PC-9 (cell line): ENCODE measurements around the gene SOS1. TPM values are rescaled to one million over a fixed set of nuclear protein-coding genes. Genes with fewer than 3 reads are reported as not detected.

Experiments
- BruUV-seq: library from RNA; stranded (reverse); fragments of 400-500 nt; replicated peaks from 2 replicates; lab custom pipeline; 2021; lab: Mats Ljungman, UMichigan
- CTCF ChIA-PET: fragments of 300-600 bp; sonication (Branson Sonifier 250); formaldehyde crosslinking; loops from one replicate; lab custom pipeline; 2022; ENCODE audit warnings: antibody characterized with exemption; lab: Charles Lee
- POLR2A ChIA-PET: fragments of 300-600 bp; sonication (Branson Sonifier 250); formaldehyde crosslinking; loops from one replicate; lab custom pipeline; 2022; ENCODE audit warnings: antibody characterized with exemption; ENCODE audit not compliant: unreplicated experiment; lab: Charles Lee
- DNase-seq, 2 experiments: peaks; one replicate each; pipeline versions ENCODE4 v3.0.0 to v3.0.0-alpha.2; 2015 to 2022; ENCODE audit warnings: mixed read lengths in 1 of 2
- H2AFZ ChIP-seq: fragments of 200-600 bp; sonication (generic); 2 replicates; pipeline ENCODE4 v1.8.1; 2017; ENCODE audit warnings: antibody characterized with exemption
- H3F3A ChIP-seq: fragments of 200-600 bp; sonication (generic); 2 replicates; pipeline ENCODE4 v1.8.1; 2017; ENCODE audit warnings: antibody characterized with exemption, mild to moderate bottlenecking, low read depth; ENCODE audit not compliant: insufficient read depth
- H3K27ac ChIP-seq: fragments of 200-600 bp; sonication (generic); 2 replicates; pipeline ENCODE4 v1.6.1; 2016; ENCODE audit warnings: mixed run types
- H3K27me3 ChIP-seq: fragments of 200-600 bp; sonication (generic); 2 replicates; pipeline ENCODE4 v1.6.1; 2016; ENCODE audit warnings: low read depth, mixed run types; ENCODE audit not compliant: insufficient read depth
- H3K36me3 ChIP-seq: fragments of 200-600 bp; sonication (generic); 2 replicates; pipeline ENCODE4 v1.6.1; 2016; ENCODE audit warnings: low read depth, mixed run types
- H3K4me1 ChIP-seq: fragments of 200-600 bp; sonication (generic); replicated peaks from 2 replicates; pipeline ENCODE4 v1.6.1; 2016; ENCODE audit warnings: mixed run types; ENCODE audit not compliant: insufficient read depth
- H3K4me2 ChIP-seq: fragments of 200-600 bp; sonication (generic); 2 replicates; pipeline ENCODE4 v1.6.1; 2017; ENCODE audit warnings: mixed run types
- H3K4me3 ChIP-seq: fragments of 200-600 bp; sonication (generic); 2 replicates; pipeline ENCODE4 v1.6.1; 2016; ENCODE audit warnings: mixed run types
- H3K79me2 ChIP-seq: fragments of 200-600 bp; sonication (generic); 2 replicates; pipeline ENCODE4 v1.6.1; 2017; ENCODE audit warnings: low read depth, mixed run types
- H3K9me2 ChIP-seq: fragments of 200-600 bp; sonication (generic); 2 replicates; pipeline ENCODE4 v1.8.1; 2017; ENCODE audit warnings: mild to moderate bottlenecking; ENCODE audit not compliant: insufficient read depth
- H3K9me3 ChIP-seq: fragments of 200-600 bp; sonication (generic); 2 replicates; pipeline ENCODE4 v1.8.1; 2016; ENCODE audit warnings: low read depth; ENCODE audit not compliant: insufficient read depth
- H4K20me1 ChIP-seq: fragments of 200-600 bp; sonication (generic); 2 replicates; pipeline ENCODE4 v1.8.1; 2017; ENCODE audit not compliant: insufficient read depth
- CTCF ChIP-seq: fragments of 200-600 bp; sonication (generic); conservative IDR thresholded peaks from 2 replicates; pipeline ENCODE4 v1.6.1; 2017; ENCODE audit warnings: mixed run types, antibody characterized with exemption, mild to moderate bottlenecking, moderate library complexity
- EZH2 ChIP-seq: fragments of 200-600 bp; sonication (generic); IDR thresholded peaks from 2 replicates; pipeline ENCODE4 v1.8.0; 2017; ENCODE audit warnings: antibody characterized with exemption, low read depth
- intact Hi-C: fragments of 100-400 bp; cut with micrococcal nuclease; formaldehyde crosslinking; loops from one replicate; pipeline ENCODE4 v1.10.0; 2022; ENCODE audit not compliant: unreplicated experiment
- total RNA-seq: library from RNA; stranded (reverse); gene quantifications from 2 replicates; pipeline ENCODE4 v1.2.3, GENCODE V29; 2021

SOS1 gene
- total RNA-seq, 1 experiment from 2014 or later: 34.7 TPM

GRCh38 chr2:39094717-39095363 lies 26.0 kb downstream of the SOS1 start:
- CTCF ChIA-PET: no interaction called here
- H3K27ac ChIP-seq: peak overlapping the region; percentile 14
- H4K20me1 ChIP-seq: peaks cover 16% of the 10 kb centered on the region

GRCh38 chr2:39093218-39093898 lies 27.5 kb downstream of the SOS1 start:
- H3K9me3 ChIP-seq: no peaks in the 10 kb centered on the region
- peaks cover 84% of the 10 kb centered on the region for H3K79me2 ChIP-seq
- BruUV-seq: no TSS peak
- H3K9me2 ChIP-seq: no peaks in the 10 kb centered on the region
- H2AFZ ChIP-seq: no peak overlapping the region
- no peak overlapping the region for H3K4me2 ChIP-seq
- peaks cover 11% of the 10 kb centered on the region for H3F3A ChIP-seq
- POLR2A ChIA-PET: no interaction called here
- TF ChIP-seq EZH2: no peak
- TF ChIP-seq CTCF: no peak
- no peak overlapping the region for H3K27ac ChIP-seq
- no peaks in the 10 kb centered on the region for H3K36me3 ChIP-seq
- no peaks in the 10 kb centered on the region for H3K27me3 ChIP-seq
- peaks cover 20% of the 10 kb centered on the region for H3K4me1 ChIP-seq
- no peak overlapping the region for H3K4me3 ChIP-seq
- H4K20me1 ChIP-seq: peaks cover 9% of the 10 kb centered on the region; the same call in 1 of the 2 replicates
- intact Hi-C loops: no loop called here
- DNase-seq: no peak
- CTCF ChIA-PET: no interaction called here

More at GRCh38 chr2:39094717-39095363, 26.0 kb downstream of the SOS1 start:
- Histone ChIP-seq H3K4me2 (peak overlapping the region; percentile 24), H3F3A (peaks cover 11% of the 10 kb centered on the region), H3K9me3 (no peaks in the 10 kb centered on the region), H3K36me3 (no peaks in the 10 kb centered on the region), H3K4me1 (peaks cover 20% of the 10 kb centered on the region), H2AFZ (no peak overlapping the region), H3K4me3 (no peak overlapping the region), H3K9me2 (no peaks in the 10 kb centered on the region), H3K27me3 (no peaks in the 10 kb centered on the region), H3K79me2 (peaks cover 88% of the 10 kb centered on the region)
- DNase-seq: peak in 1 of 2 experiments; percentile 50
- BruUV-seq: no TSS peak
- POLR2A ChIA-PET: no interaction called here
- TF ChIP-seq CTCF (no peak), EZH2 (no peak)
- intact Hi-C loops: no loop called here

GRCh38 chr2:39091543-39091942 lies 29.3 kb downstream of the SOS1 start:
- ChIA-PET CTCF (no interaction called here), POLR2A (no interaction called here)
- Histone ChIP-seq H3K27me3 (no peaks in the 10 kb centered on the region), H3F3A (peaks cover 11% of the 10 kb centered on the region), H3K4me2 (no peak overlapping the region), H3K4me3 (no peak overlapping the region), H3K36me3 (no peaks in the 10 kb centered on the region), H3K27ac (no peak overlapping the region), H3K79me2 (peaks cover 82% of the 10 kb centered on the region), H4K20me1 (peaks cover 6% of the 10 kb centered on the region; the same call in 1 of the 2 replicates), H3K9me2 (no peaks in the 10 kb centered on the region), H3K4me1 (peaks cover 20% of the 10 kb centered on the region), H3K9me3 (no peaks in the 10 kb centered on the region), H2AFZ (no peak overlapping the region)
- intact Hi-C loops: no loop called here
- no peak for DNase-seq
- TF ChIP-seq CTCF: no peak
- no TSS peak for BruUV-seq
